ENCODE results near the gene SLC6A20. TPM values are rescaled to one million over a fixed set of nuclear protein-coding genes. Genes with fewer than 3 reads are reported as not detected.

The SLC6A20 gene
- total RNA-seq, 1 donor from 2014 or later: not detected

DNA sequence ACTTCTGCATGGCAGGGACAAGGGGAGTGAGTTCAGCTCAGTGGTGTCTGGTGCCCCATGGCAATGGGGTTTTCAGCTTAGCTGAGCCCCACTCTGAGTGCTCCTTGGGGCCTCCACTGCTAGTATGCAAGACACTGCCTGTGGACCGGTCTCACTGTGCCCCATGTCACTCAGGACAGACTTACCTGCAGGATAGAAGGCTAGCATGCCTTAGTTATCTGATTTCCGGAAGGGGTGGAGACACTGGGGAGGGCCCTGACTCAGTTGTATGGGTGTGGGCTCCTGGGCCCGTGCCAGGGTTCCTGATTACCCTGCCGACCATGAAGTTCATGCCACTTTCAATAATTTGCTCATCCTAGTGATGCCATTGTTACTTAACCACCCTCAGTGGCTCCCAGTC is 4.3 kb upstream of the SLC6A20 start:
- TF ChIP-seq, protein P1, sequence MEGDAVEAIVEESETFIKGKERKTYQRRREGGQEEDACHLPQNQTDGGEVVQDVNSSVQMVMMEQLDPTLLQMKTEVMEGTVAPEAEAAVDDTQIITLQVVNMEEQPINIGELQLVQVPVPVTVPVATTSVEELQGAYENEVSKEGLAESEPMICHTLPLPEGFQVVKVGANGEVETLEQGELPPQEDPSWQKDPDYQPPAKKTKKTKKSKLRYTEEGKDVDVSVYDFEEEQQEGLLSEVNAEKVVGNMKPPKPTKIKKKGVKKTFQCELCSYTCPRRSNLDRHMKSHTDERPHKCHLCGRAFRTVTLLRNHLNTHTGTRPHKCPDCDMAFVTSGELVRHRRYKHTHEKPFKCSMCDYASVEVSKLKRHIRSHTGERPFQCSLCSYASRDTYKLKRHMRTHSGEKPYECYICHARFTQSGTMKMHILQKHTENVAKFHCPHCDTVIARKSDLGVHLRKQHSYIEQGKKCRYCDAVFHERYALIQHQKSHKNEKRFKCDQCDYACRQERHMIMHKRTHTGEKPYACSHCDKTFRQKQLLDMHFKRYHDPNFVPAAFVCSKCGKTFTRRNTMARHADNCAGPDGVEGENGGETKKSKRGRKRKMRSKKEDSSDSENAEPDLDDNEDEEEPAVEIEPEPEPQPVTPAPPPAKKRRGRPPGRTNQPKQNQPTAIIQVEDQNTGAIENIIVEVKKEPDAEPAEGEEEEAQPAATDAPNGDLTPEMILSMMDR (IDR thresholded peaks at IDR 0.05; ENCODE audit: borderline replicate concordance): no peak
- H3K9me3 ChIP-seq (replicated peaks): no peaks in the 10 kb centered on the region
- peaks cover 46% of the 10 kb centered on the region for H3K27me3 ChIP-seq (ENCODE audit: low read depth)
- no peak overlapping the region for H3K27ac ChIP-seq (replicated peaks)
- intact Hi-C loops (cut with micrococcal nuclease): no loop called here
- H3K36me3 ChIP-seq: no peaks in the 10 kb centered on the region
- H3K4me3 ChIP-seq: no peak overlapping the region
- DNase-seq: no peak
- peaks cover 13% of the 10 kb centered on the region for H3K4me1 ChIP-seq

DNA sequence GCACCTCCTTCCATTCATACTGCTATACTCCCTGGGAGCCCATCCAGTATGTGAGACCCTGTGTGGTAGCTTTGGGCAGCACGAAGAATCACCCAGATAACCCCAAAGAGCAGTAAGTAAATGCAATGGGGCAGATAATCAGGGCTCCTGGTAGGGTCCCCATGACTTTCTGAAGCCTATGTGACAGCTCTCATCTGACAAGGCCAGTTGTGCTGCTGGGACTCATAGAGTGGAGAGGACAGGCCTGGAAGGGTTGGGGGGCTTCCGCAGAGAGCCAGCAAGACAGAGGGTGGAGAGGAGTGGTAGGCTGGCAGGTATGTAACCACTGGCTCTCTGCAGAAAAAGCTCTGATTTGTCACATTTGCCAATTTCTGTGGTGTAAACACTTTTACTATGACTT is 3.2 kb upstream of the SLC6A20 start:
- TF ChIP-seq, protein P1 (IDR thresholded peaks at IDR 0.05; ENCODE audit: borderline replicate concordance): no peak
- Histone ChIP-seq H3K27ac (replicated peaks) (no peak overlapping the region), H3K27me3 (ENCODE audit: low read depth) (peaks cover 56% of the 10 kb centered on the region), H3K4me3 (no peak overlapping the region), H3K4me1 (peaks cover 16% of the 10 kb centered on the region), H3K36me3 (no peaks in the 10 kb centered on the region), H3K9me3 (replicated peaks) (no peaks in the 10 kb centered on the region)
- intact Hi-C loops (cut with micrococcal nuclease): no loop called here
- DNase-seq: no peak

DNA sequence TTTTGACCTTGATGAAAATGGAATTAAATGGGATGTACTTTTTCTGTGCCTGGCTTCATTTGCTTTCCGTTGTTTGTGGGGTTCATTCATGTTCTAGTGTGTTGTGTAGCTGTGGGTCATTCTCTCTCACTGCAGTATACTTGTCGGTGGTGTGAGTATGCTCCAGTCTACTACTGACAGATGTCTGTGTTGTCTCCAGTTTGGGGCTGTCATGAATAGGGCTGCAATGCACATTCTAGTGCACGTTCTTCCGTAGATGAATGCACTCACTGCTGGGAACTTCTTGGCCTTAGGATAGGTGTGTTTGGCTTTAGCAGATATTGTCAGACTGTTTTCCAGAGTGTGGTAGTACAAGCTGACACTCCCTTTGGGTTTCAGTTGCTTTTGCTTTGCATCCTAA is 1.7 kb upstream of the SLC6A20 start:
- TF ChIP-seq, protein P1 (IDR thresholded peaks at IDR 0.05; ENCODE audit: borderline replicate concordance): no peak
- Histone ChIP-seq H3K9me3 (replicated peaks) (no peaks in the 10 kb centered on the region), H3K27me3 (ENCODE audit: low read depth) (peaks cover 63% of the 10 kb centered on the region), H3K27ac (replicated peaks) (no peak overlapping the region), H3K36me3 (no peaks in the 10 kb centered on the region), H3K4me1 (peaks cover 16% of the 10 kb centered on the region), H3K4me3 (no peak overlapping the region)
- intact Hi-C loops (cut with micrococcal nuclease): no loop called here
- DNase-seq: no peak

DNA sequence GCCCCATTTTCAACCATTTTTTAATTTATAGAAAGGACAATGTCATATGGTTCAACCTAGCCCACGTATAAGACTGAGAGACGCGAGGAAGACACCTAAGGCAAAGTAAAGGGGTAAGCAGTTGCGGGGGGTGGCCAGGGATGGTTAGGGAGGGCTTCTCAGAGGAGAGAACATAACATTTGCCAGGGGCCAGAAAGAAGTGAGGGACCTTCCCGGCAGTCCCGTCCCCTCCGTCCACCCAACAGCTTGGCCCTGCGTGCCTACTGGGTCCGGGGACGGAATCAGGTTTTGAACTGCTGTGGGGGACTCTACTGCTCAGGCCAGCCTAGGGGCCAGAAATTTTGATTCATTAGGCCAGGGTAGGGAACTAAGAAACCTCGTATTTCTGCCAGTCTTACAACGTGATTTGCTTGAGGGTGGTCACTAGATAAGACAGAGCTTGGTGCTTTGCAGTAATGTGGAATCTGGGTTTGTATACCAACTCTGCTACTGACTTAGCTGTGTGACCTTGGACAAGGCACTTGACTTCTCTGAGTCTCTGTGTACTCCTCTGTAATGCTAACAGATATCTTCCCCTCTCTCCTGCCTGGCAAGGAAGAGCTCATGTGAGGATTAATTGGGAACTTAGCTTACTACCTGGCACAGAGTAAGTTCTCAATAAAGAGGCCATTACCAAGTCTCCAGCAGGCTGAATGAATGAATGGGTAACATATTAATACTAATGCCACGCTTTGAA is 734 bp upstream of the SLC6A20 start:
- no peak for DNase-seq
- H3K4me1 ChIP-seq: peaks cover 16% of the 10 kb centered on the region
- H3K9me3 ChIP-seq (replicated peaks): no peaks in the 10 kb centered on the region
- TF ChIP-seq, protein P1 (IDR thresholded peaks at IDR 0.05; ENCODE audit: borderline replicate concordance): no peak
- H3K27ac ChIP-seq (replicated peaks): no peak overlapping the region
- intact Hi-C loops (cut with micrococcal nuclease): no loop called here
- H3K27me3 ChIP-seq (ENCODE audit: low read depth): peaks cover 63% of the 10 kb centered on the region
- H3K4me3 ChIP-seq: peak overlapping the region; percentile 67
- no peaks in the 10 kb centered on the region for H3K36me3 ChIP-seq

DNA sequence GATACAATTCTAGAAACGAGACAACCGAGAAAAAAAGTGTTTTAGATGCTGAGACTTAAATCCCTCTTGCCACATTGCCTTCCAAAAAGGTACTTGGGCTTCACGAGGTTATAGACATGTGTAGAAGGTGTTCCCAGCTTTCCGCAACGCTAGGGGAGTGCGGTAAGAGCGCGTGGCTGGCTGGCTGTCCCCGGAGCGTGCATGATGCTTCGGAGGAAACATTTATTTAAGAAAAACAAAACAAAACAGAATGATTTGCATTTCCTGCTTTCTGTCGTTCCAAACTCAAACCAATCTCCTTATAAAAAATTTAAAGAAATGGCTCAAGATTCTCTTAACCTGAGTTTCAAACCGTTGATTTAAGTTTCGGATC is 841 bp downstream of the SLC6A20 start:
- Histone ChIP-seq H3K4me1 (peaks cover 16% of the 10 kb centered on the region), H3K27ac (replicated peaks) (no peak overlapping the region), H3K27me3 (ENCODE audit: low read depth) (peaks cover 63% of the 10 kb centered on the region), H3K9me3 (replicated peaks) (peaks cover 2% of the 10 kb centered on the region), H3K4me3 (peak overlapping the region; percentile 67), H3K36me3 (no peaks in the 10 kb centered on the region)
- TF ChIP-seq, protein P1 (IDR thresholded peaks at IDR 0.05; ENCODE audit: borderline replicate concordance): no peak
- DNase-seq: no peak
- intact Hi-C loops (cut with micrococcal nuclease): no loop called here

Data from left ventricle myocardium inferior (tissue), 1 donor.